BE2C (cell line): ENCODE results near the gene FBXO48. TPM values are rescaled to one million over a fixed set of nuclear protein-coding genes. Genes with fewer than 3 reads are reported as not detected.

Source experiments
- DNase-seq: peaks from one replicate; pipeline ENCODE4 v3.0.0-alpha.2; 2020
- H3K27me3 ChIP-seq: fragments of 250-450 bp; sonication (Bioruptor Pico); 2 replicates; pipeline ENCODE4 v1.5.1; 2020; ENCODE audit warnings: mild to moderate bottlenecking
- H3K36me3 ChIP-seq: fragments of 250-450 bp; sonication (Bioruptor Pico); 2 replicates; pipeline ENCODE4 v1.5.1; 2020; ENCODE audit warnings: mild to moderate bottlenecking
- H3K4me1 ChIP-seq: fragments of 250-450 bp; sonication (Bioruptor Pico); 2 replicates; pipeline ENCODE4 v1.5.1; 2020
- H3K4me3 ChIP-seq: 2 replicates; pipeline ENCODE4 v1.5.1; 2011; ENCODE audit warnings: low read depth, low read length
- H3K9me3 ChIP-seq: fragments of 250-450 bp; sonication (Bioruptor Pico); 2 replicates; pipeline ENCODE4 v1.5.1; 2020
- CTCF ChIP-seq: IDR thresholded peaks from 2 replicates; pipeline ENCODE4 v1.5.1; 2012; ENCODE audit warnings: mild to moderate bottlenecking, low read depth, low read length
- polyA plus RNA-seq: library from polyadenylated mRNA; unstranded; fragments of >200 nt; gene quantifications from one replicate; pipeline ENCODE4 v1.2.1, GENCODE V29; 2012; ENCODE audit warnings: low read depth, missing spikeins; ENCODE audit not compliant: insufficient read length, insufficient read depth

FBXO48 gene, protein sequence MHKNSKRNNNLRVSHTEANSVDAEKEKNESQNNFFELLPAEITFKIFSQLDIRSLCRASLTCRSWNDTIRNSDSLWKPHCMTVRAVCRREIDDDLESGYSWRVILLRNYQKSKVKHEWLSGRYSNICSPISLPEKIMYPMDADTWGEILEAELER
- not detected for polyA plus RNA-seq

DNA sequence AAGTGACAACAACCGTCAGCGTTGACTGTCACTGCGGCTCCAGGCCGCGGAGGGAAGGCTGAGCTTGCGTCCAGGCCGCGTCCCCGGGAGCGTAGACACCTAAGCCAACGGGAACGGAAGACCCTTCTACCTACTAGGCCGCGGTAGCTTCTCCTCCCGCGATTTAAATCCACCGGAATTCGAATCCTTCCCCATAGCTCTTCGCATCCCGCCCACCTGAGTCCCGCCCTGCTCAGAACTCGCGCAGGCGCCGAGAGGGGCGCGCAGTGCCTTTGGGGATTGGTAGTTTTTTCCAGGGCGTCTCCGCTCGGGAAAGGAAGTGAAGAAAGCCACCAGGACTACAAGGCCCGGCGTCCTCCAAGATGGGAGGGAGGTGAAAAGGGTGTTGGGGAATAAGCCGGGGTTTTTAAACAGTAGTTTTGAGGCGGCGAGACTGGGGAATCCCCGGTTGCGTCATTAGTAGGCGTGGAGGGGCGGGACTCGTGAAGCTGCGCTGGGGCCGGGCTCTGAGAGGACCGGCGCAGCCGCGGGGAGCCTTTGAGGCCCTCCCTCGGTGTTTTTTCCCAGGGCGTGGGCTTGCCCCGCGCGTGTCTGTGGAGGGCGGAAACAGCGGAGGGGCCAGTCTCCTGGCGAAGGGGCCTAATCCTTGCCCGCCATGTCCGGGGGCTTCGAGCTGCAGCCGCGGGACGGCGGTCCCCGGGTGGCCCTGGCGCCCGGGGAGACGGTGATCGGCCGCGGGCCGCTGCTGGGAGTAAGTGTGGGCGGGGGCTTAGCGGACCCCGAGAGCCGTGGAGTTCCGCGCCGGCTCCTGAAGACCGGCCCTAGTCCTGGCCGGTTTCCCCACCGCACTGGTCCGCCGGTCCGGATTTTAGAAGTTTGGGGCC, at the start of gene FBXO48, which contains the start of gene APLF:
Gene FBXO48 (minus strand): TSS at position 218 of the 884 bp plus-strand sequence. CDS start 2,149 bp downstream, outside the sequence.
Gene APLF (plus strand): TSS at position 509 of the 884 bp plus-strand sequence. CDS start 147 bp downstream, at position 656.
- Histone ChIP-seq H3K4me3 (peak within 1 kb of the TSS; percentile 69), H3K36me3 (no peaks in the 10 kb centered on the region), H3K27me3 (no peaks in the 10 kb centered on the region), H3K9me3 (no peaks in the 10 kb centered on the region), H3K4me1 (no peaks in the 10 kb centered on the region)
- DNase-seq, result peak; percentile 90
- TF ChIP-seq CTCF, result no peak

DNA sequence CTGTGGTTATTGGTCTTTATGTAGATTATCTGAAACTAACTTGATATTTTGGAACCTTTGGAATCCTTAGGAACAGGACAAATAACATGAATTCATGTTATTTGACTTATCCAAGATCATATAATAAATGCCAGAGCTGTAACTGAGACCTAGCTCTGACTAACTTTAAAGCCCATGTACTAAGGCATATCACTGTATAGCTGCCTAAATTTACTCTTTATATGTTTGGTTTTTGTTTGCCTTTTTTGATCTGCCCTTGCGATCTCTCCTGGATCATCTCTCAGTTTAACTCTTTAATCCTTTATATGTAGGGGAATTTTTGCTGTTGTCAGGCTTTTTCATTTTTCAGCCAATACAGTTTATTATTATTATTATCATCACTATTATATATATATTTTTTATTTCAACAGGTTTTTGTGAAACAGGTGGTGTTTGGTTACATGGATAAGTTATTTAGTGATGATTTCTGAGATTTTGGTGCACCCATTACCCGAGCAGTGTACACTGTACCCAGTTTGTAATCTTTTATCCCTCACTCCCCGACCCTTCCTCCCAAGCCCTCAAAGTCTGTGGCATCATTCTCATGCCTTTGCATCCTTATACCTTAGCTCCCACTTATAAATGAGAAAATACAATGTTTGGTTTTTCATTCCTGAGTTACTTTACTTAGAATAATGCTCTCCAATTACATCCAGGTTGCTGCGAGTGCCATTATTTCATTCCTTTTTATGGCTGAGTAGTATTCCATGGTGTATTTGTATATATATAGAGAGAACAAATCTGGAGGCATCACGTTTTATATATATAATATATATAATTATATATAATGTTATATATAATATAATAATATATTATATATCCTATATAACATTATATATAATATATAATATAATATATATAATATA, 49.2 kb upstream of the FBXO48 start:
- no peaks in the 10 kb centered on the region for H3K9me3 ChIP-seq
- H3K36me3 ChIP-seq, result no peaks in the 10 kb centered on the region
- H3K4me3 ChIP-seq, result no peak overlapping the region
- no peaks in the 10 kb centered on the region for H3K27me3 ChIP-seq
- no peaks in the 10 kb centered on the region for H3K4me1 ChIP-seq
- no peak for DNase-seq
- no peak for TF ChIP-seq CTCF

GRCh38 chr2:68514316-68514929, 47.3 kb upstream of the FBXO48 start:
- H3K4me3 ChIP-seq, result no peak overlapping the region
- no peak for TF ChIP-seq CTCF
- no peaks in the 10 kb centered on the region for H3K9me3 ChIP-seq
- no peaks in the 10 kb centered on the region for H3K36me3 ChIP-seq
- DNase-seq, result no peak
- H3K4me1 ChIP-seq, result no peaks in the 10 kb centered on the region
- no peaks in the 10 kb centered on the region for H3K27me3 ChIP-seq

DNA sequence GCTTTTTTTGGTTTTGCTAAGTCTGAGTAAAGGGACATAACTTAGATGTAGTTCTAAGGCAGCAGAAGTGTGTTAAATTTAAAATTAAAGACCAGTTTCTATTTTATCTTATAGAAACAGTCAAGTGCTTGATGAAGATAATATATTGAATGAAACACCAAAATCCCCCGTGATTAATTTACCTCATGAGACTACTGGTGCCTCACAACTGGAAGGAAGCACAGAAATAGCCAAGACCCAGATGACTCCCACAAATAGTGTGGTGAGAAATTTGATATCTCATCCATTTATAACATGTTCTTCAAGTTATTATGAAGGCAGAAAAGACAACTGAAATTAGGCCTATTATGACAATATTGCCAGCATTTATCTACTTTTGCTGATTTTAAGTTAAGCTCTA, 45.9 kb upstream of the FBXO48 start:
- no peak overlapping the region for H3K4me3 ChIP-seq
- no peaks in the 10 kb centered on the region for H3K36me3 ChIP-seq
- H3K9me3 ChIP-seq, result no peaks in the 10 kb centered on the region
- DNase-seq, result no peak
- no peaks in the 10 kb centered on the region for H3K27me3 ChIP-seq
- no peak for TF ChIP-seq CTCF
- no peaks in the 10 kb centered on the region for H3K4me1 ChIP-seq

DNA sequence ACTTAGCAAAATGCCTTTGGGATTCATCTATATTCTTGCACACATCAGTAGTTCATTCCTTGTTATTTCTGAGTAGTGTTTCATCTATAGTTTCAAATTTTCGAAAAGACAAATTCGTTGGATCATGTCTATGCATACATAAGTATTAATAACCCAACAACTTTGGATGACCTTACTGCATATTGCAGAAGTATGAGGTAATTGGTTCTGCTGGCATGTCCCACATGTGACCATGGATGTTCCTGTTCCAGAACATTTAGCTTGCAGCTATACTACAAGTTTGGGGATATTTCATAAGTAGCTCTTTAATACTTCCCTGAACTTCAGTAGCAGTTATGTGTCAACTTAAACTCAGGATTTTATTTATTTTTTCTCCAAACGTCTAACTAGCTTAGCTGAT, 45.2 kb upstream of the FBXO48 start:
- Histone ChIP-seq H3K4me3 (no peak overlapping the region), H3K9me3 (no peaks in the 10 kb centered on the region), H3K4me1 (no peaks in the 10 kb centered on the region), H3K27me3 (no peaks in the 10 kb centered on the region), H3K36me3 (no peaks in the 10 kb centered on the region)
- TF ChIP-seq CTCF, result no peak
- DNase-seq, result no peak
